PC-9 (cell line): ENCODE results near the gene BPTF. TPM values are rescaled to one million over a fixed set of nuclear protein-coding genes. Genes with fewer than 3 reads are reported as not detected.

ENCODE experiments used
- BruUV-seq: library from RNA; stranded (reverse); fragments of 400-500 nt; replicated peaks from 2 replicates; lab custom pipeline; 2021; lab: Mats Ljungman, UMichigan
- CTCF ChIA-PET: fragments of 300-600 bp; sonication (Branson Sonifier 250); formaldehyde crosslinking; loops from one replicate; lab custom pipeline; 2022; ENCODE audit warnings: antibody characterized with exemption; lab: Charles Lee
- POLR2A ChIA-PET: fragments of 300-600 bp; sonication (Branson Sonifier 250); formaldehyde crosslinking; loops from one replicate; lab custom pipeline; 2022; ENCODE audit warnings: antibody characterized with exemption; ENCODE audit not compliant: unreplicated experiment; lab: Charles Lee
- DNase-seq, 2 experiments: peaks; one replicate each; pipeline versions ENCODE4 v3.0.0 to v3.0.0-alpha.2; 2015 to 2022; ENCODE audit warnings: mixed read lengths in 1 of 2
- H2AFZ ChIP-seq: fragments of 200-600 bp; sonication (generic); 2 replicates; pipeline ENCODE4 v1.8.1; 2017; ENCODE audit warnings: antibody characterized with exemption
- H3F3A ChIP-seq: fragments of 200-600 bp; sonication (generic); 2 replicates; pipeline ENCODE4 v1.8.1; 2017; ENCODE audit warnings: antibody characterized with exemption, mild to moderate bottlenecking, low read depth; ENCODE audit not compliant: insufficient read depth
- H3K27ac ChIP-seq: fragments of 200-600 bp; sonication (generic); 2 replicates; pipeline ENCODE4 v1.6.1; 2016; ENCODE audit warnings: mixed run types
- H3K27me3 ChIP-seq: fragments of 200-600 bp; sonication (generic); 2 replicates; pipeline ENCODE4 v1.6.1; 2016; ENCODE audit warnings: low read depth, mixed run types; ENCODE audit not compliant: insufficient read depth
- H3K36me3 ChIP-seq: fragments of 200-600 bp; sonication (generic); 2 replicates; pipeline ENCODE4 v1.6.1; 2016; ENCODE audit warnings: low read depth, mixed run types
- H3K4me1 ChIP-seq: fragments of 200-600 bp; sonication (generic); replicated peaks from 2 replicates; pipeline ENCODE4 v1.6.1; 2016; ENCODE audit warnings: mixed run types; ENCODE audit not compliant: insufficient read depth
- H3K4me2 ChIP-seq: fragments of 200-600 bp; sonication (generic); 2 replicates; pipeline ENCODE4 v1.6.1; 2017; ENCODE audit warnings: mixed run types
- H3K4me3 ChIP-seq: fragments of 200-600 bp; sonication (generic); 2 replicates; pipeline ENCODE4 v1.6.1; 2016; ENCODE audit warnings: mixed run types
- H3K79me2 ChIP-seq: fragments of 200-600 bp; sonication (generic); 2 replicates; pipeline ENCODE4 v1.6.1; 2017; ENCODE audit warnings: low read depth, mixed run types
- H3K9me2 ChIP-seq: fragments of 200-600 bp; sonication (generic); 2 replicates; pipeline ENCODE4 v1.8.1; 2017; ENCODE audit warnings: mild to moderate bottlenecking; ENCODE audit not compliant: insufficient read depth
- H3K9me3 ChIP-seq: fragments of 200-600 bp; sonication (generic); 2 replicates; pipeline ENCODE4 v1.8.1; 2016; ENCODE audit warnings: low read depth; ENCODE audit not compliant: insufficient read depth
- H4K20me1 ChIP-seq: fragments of 200-600 bp; sonication (generic); 2 replicates; pipeline ENCODE4 v1.8.1; 2017; ENCODE audit not compliant: insufficient read depth
- EZH2 ChIP-seq: fragments of 200-600 bp; sonication (generic); IDR thresholded peaks from 2 replicates; pipeline ENCODE4 v1.8.0; 2017; ENCODE audit warnings: antibody characterized with exemption, low read depth
- intact Hi-C: fragments of 100-400 bp; cut with micrococcal nuclease; formaldehyde crosslinking; loops from one replicate; pipeline ENCODE4 v1.10.0; 2022; ENCODE audit not compliant: unreplicated experiment
- total RNA-seq: library from RNA; stranded (reverse); gene quantifications from 2 replicates; pipeline ENCODE4 v1.2.3, GENCODE V29; 2021
- TF ChIP-seq, protein P1 (sequence below): fragments of 200-600 bp; sonication (generic); conservative IDR thresholded peaks from 2 replicates; pipeline ENCODE4 v1.6.1; 2017; ENCODE audit warnings: mixed run types, antibody characterized with exemption, mild to moderate bottlenecking, moderate library complexity

Gene BPTF
- total RNA-seq, 1 experiment from 2014 or later, result 95.6 TPM

DNA sequence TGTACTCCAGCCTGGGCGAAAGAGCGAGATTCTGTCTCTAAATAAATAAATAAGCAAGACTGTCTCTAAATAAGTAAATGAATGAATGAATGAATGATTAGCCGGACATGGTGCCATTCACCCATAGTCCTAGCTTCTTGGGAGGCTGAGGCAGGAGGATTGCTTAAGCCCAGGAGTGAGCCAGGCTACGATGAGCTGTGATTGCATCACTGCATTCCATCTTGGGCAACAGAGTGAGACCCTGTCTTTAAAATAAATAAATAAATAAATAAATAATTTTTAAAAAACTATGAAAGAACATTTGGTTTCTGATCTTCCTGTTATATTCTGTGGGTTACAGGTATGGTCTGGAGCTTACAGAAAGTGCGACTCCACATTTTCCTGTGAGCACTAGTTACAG lies 105.9 kb downstream of the BPTF start:
- Histone ChIP-seq H3K4me3 (no peak overlapping the region), H3K4me2 (no peak overlapping the region), H3K79me2 (no peaks in the 10 kb centered on the region), H3K27me3 (no peaks in the 10 kb centered on the region), H3F3A (no peaks in the 10 kb centered on the region), H3K9me3 (no peaks in the 10 kb centered on the region), H3K4me1 (no peaks in the 10 kb centered on the region), H3K36me3 (peaks cover 30% of the 10 kb centered on the region), H3K9me2 (no peaks in the 10 kb centered on the region), H4K20me1 (no peaks in the 10 kb centered on the region), H2AFZ (no peak overlapping the region), H3K27ac (no peak overlapping the region)
- BruUV-seq, result no TSS peak
- no peak for DNase-seq
- TF ChIP-seq EZH2, result no peak
- TF ChIP-seq, protein P1, sequence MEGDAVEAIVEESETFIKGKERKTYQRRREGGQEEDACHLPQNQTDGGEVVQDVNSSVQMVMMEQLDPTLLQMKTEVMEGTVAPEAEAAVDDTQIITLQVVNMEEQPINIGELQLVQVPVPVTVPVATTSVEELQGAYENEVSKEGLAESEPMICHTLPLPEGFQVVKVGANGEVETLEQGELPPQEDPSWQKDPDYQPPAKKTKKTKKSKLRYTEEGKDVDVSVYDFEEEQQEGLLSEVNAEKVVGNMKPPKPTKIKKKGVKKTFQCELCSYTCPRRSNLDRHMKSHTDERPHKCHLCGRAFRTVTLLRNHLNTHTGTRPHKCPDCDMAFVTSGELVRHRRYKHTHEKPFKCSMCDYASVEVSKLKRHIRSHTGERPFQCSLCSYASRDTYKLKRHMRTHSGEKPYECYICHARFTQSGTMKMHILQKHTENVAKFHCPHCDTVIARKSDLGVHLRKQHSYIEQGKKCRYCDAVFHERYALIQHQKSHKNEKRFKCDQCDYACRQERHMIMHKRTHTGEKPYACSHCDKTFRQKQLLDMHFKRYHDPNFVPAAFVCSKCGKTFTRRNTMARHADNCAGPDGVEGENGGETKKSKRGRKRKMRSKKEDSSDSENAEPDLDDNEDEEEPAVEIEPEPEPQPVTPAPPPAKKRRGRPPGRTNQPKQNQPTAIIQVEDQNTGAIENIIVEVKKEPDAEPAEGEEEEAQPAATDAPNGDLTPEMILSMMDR, result no peak
- CTCF ChIA-PET, result interaction anchor here (0.6 kb wide), 1 partner anchor 28 kb away, joined by 3 read pairs; no protein-coding TSS in a partner anchor
- intact Hi-C loops, result no loop called here
- POLR2A ChIA-PET, result interaction anchor here (0.7 kb wide), 1 partner anchor 191 kb away, joined by 4 read pairs; no protein-coding TSS in a partner anchor

- Histone ChIP-seq H2AFZ (no peak overlapping the region), H3K79me2 (no peaks in the 10 kb centered on the region), H3K4me2 (no peak overlapping the region), H3K4me1 (no peaks in the 10 kb centered on the region), H4K20me1 (no peaks in the 10 kb centered on the region), H3K36me3 (peaks cover 67% of the 10 kb centered on the region), H3K27ac (no peak overlapping the region), H3K9me3 (no peaks in the 10 kb centered on the region), H3K9me2 (no peaks in the 10 kb centered on the region), H3F3A (no peaks in the 10 kb centered on the region), H3K4me3 (no peak overlapping the region), H3K27me3 (no peaks in the 10 kb centered on the region)
- CTCF ChIA-PET, result interaction anchor here (0.6 kb wide), 1 partner anchor 74 kb away, joined by 3 read pairs; no protein-coding TSS in a partner anchor
- TF ChIP-seq, protein P1, result peak; percentile 47
- TF ChIP-seq EZH2, result no peak
- intact Hi-C loops, result no loop called here
- POLR2A ChIA-PET, result interaction anchor here (0.6 to 0.7 kb wide), 2 partner anchors 533 to 742 kb away, joined by 3 to 4 read pairs; no protein-coding TSS in a partner anchor
- no TSS peak for BruUV-seq
- DNase-seq, result no peak
These were observed 117.5 kb downstream of the BPTF start for GRCh38 chr17:67942810-67943209.

DNA sequence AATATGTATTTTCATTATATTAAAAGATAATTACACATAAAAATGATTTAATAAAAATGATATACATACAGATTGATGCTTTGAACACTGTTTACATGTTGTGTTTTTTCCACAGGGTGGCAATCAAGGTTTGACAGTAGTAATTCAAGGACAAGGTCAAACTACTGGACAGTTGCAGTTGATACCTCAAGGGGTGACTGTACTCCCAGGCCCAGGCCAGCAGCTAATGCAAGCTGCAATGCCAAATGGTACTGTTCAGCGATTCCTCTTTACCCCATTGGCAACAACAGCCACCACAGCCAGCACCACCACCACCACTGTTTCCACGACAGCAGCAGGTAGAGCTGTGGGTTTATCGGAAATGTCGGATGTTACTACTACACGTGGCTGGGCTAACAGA lies 118.7 kb downstream of the BPTF start:
- POLR2A ChIA-PET, result no interaction called here

More for the DNA sequence above, 118.7 kb downstream of the BPTF start:
- H4K20me1 ChIP-seq, result no peaks in the 10 kb centered on the region
- CTCF ChIA-PET, result interaction anchor here (1.0 kb wide), 1 partner anchor 522 kb away, joined by 3 read pairs; no protein-coding TSS in a partner anchor
- no peak overlapping the region for H3K27ac ChIP-seq
- no peaks in the 10 kb centered on the region for H3K79me2 ChIP-seq
- no peaks in the 10 kb centered on the region for H3K27me3 ChIP-seq
- peaks cover 65% of the 10 kb centered on the region for H3K36me3 ChIP-seq
- BruUV-seq, result no TSS peak
- H3K4me2 ChIP-seq, result no peak overlapping the region
- H3K4me3 ChIP-seq, result no peak overlapping the region
- H3K4me1 ChIP-seq, result no peaks in the 10 kb centered on the region
- DNase-seq, result no peak
- TF ChIP-seq EZH2, result no peak
- TF ChIP-seq, protein P1, result no peak
- H3K9me3 ChIP-seq, result no peaks in the 10 kb centered on the region
- H2AFZ ChIP-seq, result no peak overlapping the region
- H3F3A ChIP-seq, result no peaks in the 10 kb centered on the region
- no peaks in the 10 kb centered on the region for H3K9me2 ChIP-seq
- intact Hi-C loops, result no loop called here
